ENCODE data around the gene STAMBP.

DNA sequence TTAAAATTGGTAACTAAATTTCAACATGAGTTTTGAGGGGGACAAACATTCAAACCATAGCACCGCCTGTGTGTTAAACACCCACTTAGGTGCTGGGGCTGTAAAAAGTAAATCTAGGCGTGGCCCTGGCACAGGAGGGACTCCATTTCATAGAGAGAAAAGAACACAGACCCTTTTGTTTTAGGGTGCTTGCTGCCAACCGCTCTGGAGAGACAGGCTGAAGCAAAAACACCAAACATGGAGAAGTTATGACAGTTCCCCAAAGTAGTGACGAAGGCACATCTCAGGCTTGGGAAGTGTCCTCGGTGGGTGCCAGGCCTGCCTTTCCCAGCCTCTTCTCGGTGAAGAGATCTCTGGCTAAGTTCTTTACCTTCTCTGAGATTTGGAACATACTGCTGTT, 69.2 kb downstream of the STAMBP start:
- no peak for TF ChIP-seq POLR2AphosphoS5 (IDR thresholded peaks at IDR 0.05; ENCODE audit: borderline replicate concordance, low read depth, low read length)
- TF ChIP-seq EZH2 (IDR thresholded peaks at IDR 0.05) = no peak
- no peak for TF ChIP-seq FOXP2 (optimal IDR thresholded peaks at IDR 0.05; ENCODE audit: control extremely low read depth, extremely low read length, insufficient read depth)
